ENCODE data around the gene BABAM2. TPM values are rescaled to one million over a fixed set of nuclear protein-coding genes. Genes with fewer than 3 reads are reported as not detected.

BABAM2 gene
- total and polyA plus RNA-seq, 9 of the 15 experiments (the other 6 are each of a cell fraction or from before 2014, with no cell fraction given): 10.9 to 37.4 (median 25.6) TPM

DNA sequence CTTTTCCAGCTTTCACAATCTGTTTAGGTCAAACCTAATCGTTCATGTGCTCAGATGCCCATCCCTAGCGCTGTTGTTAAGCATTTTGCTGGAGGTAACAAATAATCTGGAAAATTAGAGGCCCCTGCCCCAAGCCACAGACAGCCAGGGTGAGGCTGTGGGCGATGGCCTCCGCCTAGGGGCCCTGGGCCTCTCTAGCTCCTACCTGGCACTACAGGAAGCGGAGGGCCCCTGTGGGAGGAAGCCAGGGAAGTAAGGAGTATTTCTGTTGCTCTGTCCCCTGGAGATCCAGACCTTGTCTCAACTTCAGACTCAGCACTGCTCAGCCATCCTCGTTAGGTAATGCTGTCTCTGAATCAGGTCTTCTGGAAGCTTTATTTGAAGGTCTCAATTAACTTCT lies 489.7 kb downstream of the BABAM2 start:
- TF ChIP-seq SIX5 (IDR thresholded peaks at IDR 0.05; ENCODE audit: borderline replicate concordance in 1 of 2, insufficient read depth in 1 of 2, low read depth in 1 of 2, low read length in 2 of 2): no peak
- TF ChIP-seq ZNF197 (CRISPR knock-in tag; IDR thresholded peaks at IDR 0.05; ENCODE audit: low read depth): no peak
- no peak for TF ChIP-seq ZSCAN32 (CRISPR knock-in tag; IDR thresholded peaks at IDR 0.05)
- TF ChIP-seq STAT5B (CRISPR knock-in tag; IDR thresholded peaks at IDR 0.05): no peak
- TF ChIP-seq STAG1 (CRISPR knock-in tag; IDR thresholded peaks at IDR 0.05; ENCODE audit: borderline replicate concordance): no peak
- TF ChIP-seq, protein P1, sequence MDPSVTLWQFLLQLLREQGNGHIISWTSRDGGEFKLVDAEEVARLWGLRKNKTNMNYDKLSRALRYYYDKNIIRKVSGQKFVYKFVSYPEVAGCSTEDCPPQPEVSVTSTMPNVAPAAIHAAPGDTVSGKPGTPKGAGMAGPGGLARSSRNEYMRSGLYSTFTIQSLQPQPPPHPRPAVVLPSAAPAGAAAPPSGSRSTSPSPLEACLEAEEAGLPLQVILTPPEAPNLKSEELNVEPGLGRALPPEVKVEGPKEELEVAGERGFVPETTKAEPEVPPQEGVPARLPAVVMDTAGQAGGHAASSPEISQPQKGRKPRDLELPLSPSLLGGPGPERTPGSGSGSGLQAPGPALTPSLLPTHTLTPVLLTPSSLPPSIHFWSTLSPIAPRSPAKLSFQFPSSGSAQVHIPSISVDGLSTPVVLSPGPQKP (CRISPR knock-in tag; IDR thresholded peaks at IDR 0.05): no peak
- no peak for TF ChIP-seq PTRF (tag; IDR thresholded peaks at IDR 0.05)
- no peak for TF ChIP-seq ZNF175 (CRISPR knock-in tag; IDR thresholded peaks at IDR 0.05; ENCODE audit: low read depth)
- TF ChIP-seq, protein P2, sequence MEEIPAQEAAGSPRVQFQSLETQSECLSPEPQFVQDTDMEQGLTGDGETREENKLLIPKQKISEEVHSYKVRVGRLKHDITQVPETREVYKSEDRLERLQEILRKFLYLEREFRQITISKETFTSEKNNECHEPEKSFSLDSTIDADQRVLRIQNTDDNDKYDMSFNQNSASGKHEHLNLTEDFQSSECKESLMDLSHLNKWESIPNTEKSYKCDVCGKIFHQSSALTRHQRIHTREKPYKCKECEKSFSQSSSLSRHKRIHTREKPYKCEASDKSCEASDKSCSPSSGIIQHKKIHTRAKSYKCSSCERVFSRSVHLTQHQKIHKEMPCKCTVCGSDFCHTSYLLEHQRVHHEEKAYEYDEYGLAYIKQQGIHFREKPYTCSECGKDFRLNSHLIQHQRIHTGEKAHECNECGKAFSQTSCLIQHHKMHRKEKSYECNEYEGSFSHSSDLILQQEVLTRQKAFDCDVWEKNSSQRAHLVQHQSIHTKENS (CRISPR knock-in tag; IDR thresholded peaks at IDR 0.05): no peak
- TF ChIP-seq HNRNPL (IDR thresholded peaks at IDR 0.05; ENCODE audit: low read depth, low read length): no peak
- TF ChIP-seq NEUROD1 (IDR thresholded peaks at IDR 0.05; ENCODE audit: borderline replicate concordance, low read depth, low read length, partially characterized antibody): no peak
- no peak for TF ChIP-seq ZNF24 (IDR thresholded peaks at IDR 0.05)
- TF ChIP-seq KLF13 (tag; IDR thresholded peaks at IDR 0.05; ENCODE audit: borderline replicate concordance, low read depth): no peak
- TF ChIP-seq MCM3 (IDR thresholded peaks at IDR 0.05): no peak
- TF ChIP-seq RBBP5 (IDR thresholded peaks at IDR 0.05; ENCODE audit: borderline replicate concordance, insufficient read depth, low read length, poor library complexity, severe bottlenecking): no peak
- TF ChIP-seq KDM5B (IDR thresholded peaks at IDR 0.05; ENCODE audit: insufficient replicate concordance, low read depth, low read length): no peak
- no peak for TF ChIP-seq CSDE1 (IDR thresholded peaks at IDR 0.05)
- TF ChIP-seq NFRKB (IDR thresholded peaks at IDR 0.05; ENCODE audit: low read depth): no peak
- TF ChIP-seq ZNF311 (CRISPR knock-in tag; IDR thresholded peaks at IDR 0.05): no peak
- no peak for TF ChIP-seq ZNF57 (CRISPR knock-in tag; IDR thresholded peaks at IDR 0.05)
- no peaks in the 10 kb centered on the region for H3K36me3 ChIP-seq (ENCODE audit: control insufficient read depth, insufficient read depth, low read length)
- DNase-seq (ENCODE audit: extremely low read depth in 1 of 4, low spot score in 3 of 4) (no peak), FAIRE-seq (no peak), ATAC-seq (no peak)
- no peak overlapping the region for H3K9ac ChIP-seq (ENCODE audit: insufficient read depth in 1 of 2, low read depth in 2 of 2, low read length in 2 of 2)
- in situ Hi-C loops (cut with MboI): no loop called here
- 36% methylated on average over 6 of the region's 6 CpGs for WGBS (ENCODE audit: insufficient coverage, low coverage, missing lambda C conversion rate)
- no peaks in the 10 kb centered on the region; a peak in 1 of 5 replicates for H3K27me3 ChIP-seq (ENCODE audit: control insufficient read depth in 2 of 2, insufficient read depth in 2 of 2, low read length in 2 of 2)
- no TSS peak for BruUV-seq (replicated peaks)
- intact Hi-C loops (cut with micrococcal nuclease): no loop called here
- no peak overlapping the region for H3K4me2 ChIP-seq (ENCODE audit: insufficient read depth, low read length)
- no peak overlapping the region for H2AFZ ChIP-seq (ENCODE audit: low read depth, low read length)
- no peaks in the 10 kb centered on the region for H3K9me3 ChIP-seq (replicated peaks; ENCODE audit: control insufficient read depth, insufficient read depth, low read depth, low read length)
- no peaks in the 10 kb centered on the region for H4K20me1 ChIP-seq (replicated peaks; ENCODE audit: control insufficient read depth, insufficient read depth, low read length)
- H3K27ac ChIP-seq (ENCODE audit: extremely low read depth, low read depth, low read length): no peak overlapping the region
- H3K9me1 ChIP-seq (ENCODE audit: control insufficient read depth, insufficient read depth, low read length): no peaks in the 10 kb centered on the region
- H3K4me3 ChIP-seq: no peak overlapping the region
- POLR2A ChIA-PET: interaction anchor here (0.6 kb wide), 2 partner anchors 10 to 669 kb away, joined by 3 read pairs; no protein-coding TSS in a partner anchor
- peaks cover 11 to 17% of the 10 kb centered on the region in 2 experiments for H3K4me1 ChIP-seq (replicated peaks in 1 of 2; ENCODE audit: control insufficient read depth in 2 of 2, insufficient read depth in 2 of 2, low read length in 2 of 2)
- H3K79me2 ChIP-seq (ENCODE audit: control insufficient read depth, insufficient read depth, low read length): no peaks in the 10 kb centered on the region
- CTCF ChIA-PET (ENCODE audit: low intra/inter-chr PET ratio): no interaction called here
